GM12892 (cell line): Measurements from ENCODE around the gene SSH3.

Experiments
- POLR2A ChIP-seq: IDR thresholded peaks from 2 replicates; pipeline ENCODE4 v1.6.1; 2011; ENCODE audit warnings: low read depth, low read length, control low read depth
- POLR2AphosphoS5 ChIP-seq: IDR thresholded peaks from 2 replicates; pipeline ENCODE4 v1.6.1; 2011; ENCODE audit warnings: low read depth, low read length, control low read depth

- TF ChIP-seq POLR2A, result no peak
- no peak for TF ChIP-seq POLR2AphosphoS5
Measured at GRCh38 chr11:67313125-67313890, 10.0 kb downstream of the SSH3 start.
